Measurements from ENCODE around the gene ZNF227. TPM values are rescaled to one million over a fixed set of nuclear protein-coding genes. Genes with fewer than 3 reads are reported as not detected.
"Not testable (repeated sequence)": the region's sequence is repeated elsewhere in the genome, so short reads cannot be mapped to it uniquely, and the experiment has no call there.

Gene ZNF227
- total RNA-seq, 1 experiment from 2014 or later, result 8.4 TPM

- in situ Hi-C loops (cut with HindIII; ENCODE audit: low pct_unique_long_range_greater_than_20kb, low sequenced_read_pairs); DNase-seq (ENCODE audit: low read depth): not testable (repeated sequence)
Measured at GRCh38 chr19:44221291-44221690, 9.0 kb downstream of the ZNF227 start.

GRCh38 chr19:44228318-44228717 is 16.0 kb downstream of the ZNF227 start:
- no peak for DNase-seq (ENCODE audit: low read depth)
- in situ Hi-C loops (cut with HindIII; ENCODE audit: low pct_unique_long_range_greater_than_20kb, low sequenced_read_pairs), result no loop called here

GRCh38 chr19:44232867-44233266 is 20.5 kb downstream of the ZNF227 start:
- DNase-seq (ENCODE audit: low read depth), result no peak
- in situ Hi-C loops (cut with HindIII; ENCODE audit: low pct_unique_long_range_greater_than_20kb, low sequenced_read_pairs), result no loop called here

DNA sequence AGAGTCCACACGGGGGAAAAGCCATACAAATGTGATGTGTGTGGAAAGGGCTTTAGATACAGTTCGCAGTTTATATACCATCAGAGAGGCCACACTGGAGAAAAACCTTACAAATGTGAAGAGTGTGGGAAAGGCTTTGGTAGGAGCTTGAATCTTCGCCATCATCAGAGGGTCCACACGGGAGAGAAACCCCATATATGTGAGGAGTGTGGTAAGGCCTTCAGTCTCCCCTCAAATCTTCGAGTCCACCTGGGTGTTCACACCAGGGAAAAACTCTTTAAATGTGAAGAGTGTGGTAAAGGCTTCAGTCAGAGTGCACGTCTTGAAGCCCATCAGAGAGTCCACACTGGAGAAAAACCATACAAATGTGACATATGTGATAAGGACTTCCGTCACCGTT is 24.1 kb downstream of the ZNF227 start:
- no peak for DNase-seq (ENCODE audit: low read depth)
- in situ Hi-C loops (cut with HindIII; ENCODE audit: low pct_unique_long_range_greater_than_20kb, low sequenced_read_pairs), result no loop called here

DNA sequence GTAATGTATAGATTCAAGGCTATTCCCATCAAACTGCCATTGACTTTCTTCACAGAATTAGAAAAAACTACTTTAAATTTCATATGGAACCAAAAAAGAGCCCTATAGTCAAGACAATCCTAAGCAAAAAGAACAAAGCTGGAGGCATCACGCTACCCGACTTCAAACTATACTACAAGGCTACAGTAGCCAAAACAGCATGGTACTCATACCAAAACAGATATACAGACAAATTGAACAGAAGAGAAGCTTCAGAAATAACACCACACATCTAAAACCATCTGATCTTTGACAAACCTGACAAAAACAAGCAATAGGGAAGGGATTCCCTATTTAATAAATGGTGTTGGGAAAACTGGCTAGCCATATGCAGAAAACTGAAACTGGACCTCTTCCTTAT is 40.0 kb downstream of the ZNF227 start:
- DNase-seq (ENCODE audit: low read depth); in situ Hi-C loops (cut with HindIII; ENCODE audit: low pct_unique_long_range_greater_than_20kb, low sequenced_read_pairs): not testable (repeated sequence)

- DNase-seq (ENCODE audit: low read depth); in situ Hi-C loops (cut with HindIII; ENCODE audit: low pct_unique_long_range_greater_than_20kb, low sequenced_read_pairs): not testable (repeated sequence)
Measured at GRCh38 chr19:44253392-44253791, 41.1 kb downstream of the ZNF227 start.

GRCh38 chr19:44254496-44254895 is 42.2 kb downstream of the ZNF227 start:
- in situ Hi-C loops (cut with HindIII; ENCODE audit: low pct_unique_long_range_greater_than_20kb, low sequenced_read_pairs), result no loop called here
- no peak for DNase-seq (ENCODE audit: low read depth)

DNA sequence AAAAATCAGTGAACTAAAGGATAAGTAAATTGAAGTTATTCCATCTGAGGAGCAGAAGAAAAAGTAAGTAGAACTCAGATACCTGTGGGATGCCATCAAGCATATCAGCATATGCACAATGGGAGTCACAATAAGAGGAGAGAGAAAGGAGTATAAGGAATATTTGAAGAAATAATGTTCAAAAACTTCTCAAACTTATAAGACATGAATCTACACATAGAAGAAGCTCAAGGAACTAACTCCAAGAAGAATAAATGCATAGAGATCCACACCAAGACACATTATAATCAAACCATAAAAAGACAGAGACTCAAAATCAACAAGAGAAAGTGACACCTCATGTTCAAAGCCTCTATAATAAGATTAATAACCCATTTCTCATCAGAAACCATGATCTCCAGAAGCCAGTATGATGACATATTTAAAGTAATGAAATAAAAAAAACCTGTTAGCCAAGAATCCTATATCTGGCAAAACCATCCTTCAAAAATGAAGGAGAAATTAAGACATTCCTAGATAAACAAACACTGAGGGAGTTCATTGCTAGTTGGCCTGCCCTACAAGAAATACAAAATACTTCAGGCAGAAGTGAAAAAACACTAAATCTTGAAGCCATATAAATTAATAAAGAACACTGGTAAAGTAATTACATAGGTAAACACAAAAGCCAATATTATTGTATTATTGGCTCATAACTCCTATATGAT is 43.5 kb downstream of the ZNF227 start:
- in situ Hi-C loops (cut with HindIII; ENCODE audit: low pct_unique_long_range_greater_than_20kb, low sequenced_read_pairs), result no loop called here
- DNase-seq (ENCODE audit: low read depth), result no peak

DNA sequence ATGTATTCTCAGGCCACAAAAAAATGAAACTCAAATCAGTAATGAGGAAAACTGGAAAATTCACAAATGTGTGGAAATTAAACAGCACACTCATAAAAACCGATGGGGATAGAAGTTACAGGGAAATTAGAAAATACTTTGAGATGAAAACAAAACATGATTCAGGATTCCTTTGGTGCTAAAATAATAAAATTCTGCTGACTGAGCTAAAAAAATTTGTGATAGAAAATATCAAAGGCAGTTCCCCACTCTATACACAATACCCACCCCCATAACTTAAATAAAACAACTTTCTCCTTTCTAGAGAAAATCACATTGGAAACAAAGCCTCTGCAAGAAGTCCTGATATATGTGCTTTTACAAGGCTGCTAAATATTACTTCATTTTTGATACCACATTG is 45.8 kb downstream of the ZNF227 start:
- DNase-seq (ENCODE audit: low read depth), result no peak
- in situ Hi-C loops (cut with HindIII; ENCODE audit: low pct_unique_long_range_greater_than_20kb, low sequenced_read_pairs), result no loop called here

GRCh38 chr19:44258835-44259413 is 46.6 kb downstream of the ZNF227 start:
- no peak for DNase-seq (ENCODE audit: low read depth)
- in situ Hi-C loops (cut with HindIII; ENCODE audit: low pct_unique_long_range_greater_than_20kb, low sequenced_read_pairs), result no loop called here

GRCh38 chr19:44260343-44260681 is 48.0 kb downstream of the ZNF227 start:
- no peak for DNase-seq (ENCODE audit: low read depth)
- in situ Hi-C loops (cut with HindIII; ENCODE audit: low pct_unique_long_range_greater_than_20kb, low sequenced_read_pairs), result no loop called here

- in situ Hi-C loops (cut with HindIII; ENCODE audit: low pct_unique_long_range_greater_than_20kb, low sequenced_read_pairs), result no loop called here
- DNase-seq (ENCODE audit: low read depth), result no peak
Measured at GRCh38 chr19:44260695-44261446, 48.5 kb downstream of the ZNF227 start.

DNA sequence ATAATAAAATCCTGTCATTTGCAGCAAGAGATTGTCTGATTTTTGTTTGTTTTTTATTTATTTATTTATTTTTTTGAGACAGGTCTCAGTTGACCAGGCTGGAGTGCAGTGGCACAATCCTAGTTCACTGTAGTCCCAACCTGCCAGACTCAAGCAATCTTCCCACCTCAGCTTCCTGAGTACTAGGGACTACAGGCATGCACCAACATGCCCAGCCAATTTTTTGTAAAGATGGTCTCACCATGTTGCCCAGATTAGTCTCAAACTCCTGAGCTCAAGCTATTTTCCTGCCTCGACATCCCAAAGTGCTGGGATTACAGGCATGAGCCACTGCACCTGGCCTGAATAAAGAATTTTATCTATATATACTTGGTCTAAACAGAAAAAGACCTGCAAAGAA is 65.0 kb downstream of the ZNF227 start:
- in situ Hi-C loops (cut with HindIII; ENCODE audit: low pct_unique_long_range_greater_than_20kb, low sequenced_read_pairs), result no loop called here
- no peak for DNase-seq (ENCODE audit: low read depth)

- DNase-seq (ENCODE audit: low read depth), result no peak
- in situ Hi-C loops (cut with HindIII; ENCODE audit: low pct_unique_long_range_greater_than_20kb, low sequenced_read_pairs), result no loop called here
Measured at GRCh38 chr19:44278181-44278690, 65.9 kb downstream of the ZNF227 start.

DNA sequence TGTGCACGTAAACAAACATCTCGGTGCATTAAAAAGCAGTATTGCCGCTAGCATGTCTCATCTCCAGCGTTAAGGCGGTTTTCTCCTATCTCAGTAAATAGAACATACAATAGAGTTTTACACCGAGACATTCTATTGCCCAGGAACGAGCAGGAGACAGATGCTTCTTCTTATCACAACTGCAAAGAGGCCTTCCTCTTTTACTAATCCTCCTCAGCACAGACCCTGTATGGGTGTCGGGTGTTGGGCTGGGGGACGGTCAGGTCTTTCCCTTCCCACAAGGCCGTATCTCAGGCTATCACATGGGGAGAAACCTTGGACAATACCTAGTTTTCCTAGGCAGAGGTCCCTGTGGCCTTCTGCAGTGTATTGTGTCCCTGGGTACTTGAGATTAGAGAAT is 68.6 kb downstream of the ZNF227 start:
- DNase-seq (ENCODE audit: low read depth), result no peak
- in situ Hi-C loops (cut with HindIII; ENCODE audit: low pct_unique_long_range_greater_than_20kb, low sequenced_read_pairs), result no loop called here

DNA sequence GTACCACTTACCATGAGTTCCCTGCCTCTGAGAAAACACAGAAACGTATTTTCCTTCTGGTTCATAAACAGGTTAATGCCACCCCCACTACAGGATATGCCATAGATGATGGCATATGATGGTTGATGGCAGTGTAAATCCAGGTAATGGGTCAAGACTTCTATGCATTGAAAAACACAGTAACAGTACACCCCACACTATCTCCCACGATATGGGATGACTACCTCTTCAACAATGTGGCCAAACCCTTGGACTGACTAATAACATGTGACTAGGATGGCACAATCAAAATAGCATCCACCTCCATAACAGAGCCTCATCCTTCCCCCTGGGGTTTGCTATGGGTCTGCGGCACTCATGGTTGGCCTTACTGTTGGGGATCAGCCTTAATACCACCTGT is 70.5 kb downstream of the ZNF227 start:
- DNase-seq (ENCODE audit: low read depth), result no peak
- in situ Hi-C loops (cut with HindIII; ENCODE audit: low pct_unique_long_range_greater_than_20kb, low sequenced_read_pairs), result no loop called here

DNA sequence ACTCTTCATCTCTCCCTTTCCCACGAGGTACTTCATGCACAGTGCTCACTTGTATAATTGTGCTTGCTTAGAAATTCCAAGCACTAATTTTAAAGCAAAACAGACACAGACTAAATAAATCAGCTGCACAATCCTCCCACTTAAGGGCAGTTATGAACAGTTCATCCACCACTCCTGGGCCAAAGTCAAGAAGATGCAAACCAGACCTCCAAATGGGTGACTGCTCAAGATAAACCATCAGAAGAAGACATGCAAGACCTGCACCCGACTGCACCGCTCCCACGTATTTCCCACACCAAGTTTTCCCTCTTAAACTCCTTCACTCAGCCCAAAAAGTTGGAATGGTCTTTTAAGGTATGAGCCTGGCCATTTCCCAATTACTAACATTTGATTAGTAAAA is 72.6 kb downstream of the ZNF227 start:
- in situ Hi-C loops (cut with HindIII; ENCODE audit: low pct_unique_long_range_greater_than_20kb, low sequenced_read_pairs), result no loop called here
- no peak for DNase-seq (ENCODE audit: low read depth)

All from Caki2 (cell line).